ENCODE results near the gene FBXL3. TPM values are rescaled to one million over a fixed set of nuclear protein-coding genes. Genes with fewer than 3 reads are reported as not detected.

The FBXL3 gene
- total and polyA plus RNA-seq, 2 experiments from 2014 or later = 5.0 to 14.6 TPM

- H3K36me3 Mint-ChIP-seq (ENCODE audit: low read depth) = peaks cover 9% of the 10 kb centered on the region; the same call in 2 of the 3 replicates
- Histone ChIP-seq H2AFZ (no peak overlapping the region), H4K20me1 (replicated peaks; ENCODE audit: insufficient read depth) (no peaks in the 10 kb centered on the region), H3K27ac (ENCODE audit: low read depth) (no peak overlapping the region), H3K9me2 (ENCODE audit: insufficient read depth) (no peaks in the 10 kb centered on the region), H3F3A (replicated peaks; ENCODE audit: low read depth) (no peaks in the 10 kb centered on the region), H3K27me3 (ENCODE audit: insufficient read depth) (no peaks in the 10 kb centered on the region), H3K4me2 (no peak overlapping the region), H3K36me3 (ENCODE audit: insufficient read depth) (peaks cover 10% of the 10 kb centered on the region; the same call in 1 of the 2 replicates), H3K79me2 (replicated peaks; ENCODE audit: insufficient read depth) (no peaks in the 10 kb centered on the region), H3K4me1 (ENCODE audit: insufficient read depth) (no peaks in the 10 kb centered on the region), H3K4me3 (no peak overlapping the region)
- ATAC-seq = no peak
- H3K4me1 Mint-ChIP-seq = no peaks in the 10 kb centered on the region
- no peaks in the 10 kb centered on the region for H3K27me3 Mint-ChIP-seq (ENCODE audit: insufficient read depth, low read depth, poor library complexity)
- no peaks in the 10 kb centered on the region for H3K9me3 Mint-ChIP-seq
- TF ChIP-seq, protein P1, sequence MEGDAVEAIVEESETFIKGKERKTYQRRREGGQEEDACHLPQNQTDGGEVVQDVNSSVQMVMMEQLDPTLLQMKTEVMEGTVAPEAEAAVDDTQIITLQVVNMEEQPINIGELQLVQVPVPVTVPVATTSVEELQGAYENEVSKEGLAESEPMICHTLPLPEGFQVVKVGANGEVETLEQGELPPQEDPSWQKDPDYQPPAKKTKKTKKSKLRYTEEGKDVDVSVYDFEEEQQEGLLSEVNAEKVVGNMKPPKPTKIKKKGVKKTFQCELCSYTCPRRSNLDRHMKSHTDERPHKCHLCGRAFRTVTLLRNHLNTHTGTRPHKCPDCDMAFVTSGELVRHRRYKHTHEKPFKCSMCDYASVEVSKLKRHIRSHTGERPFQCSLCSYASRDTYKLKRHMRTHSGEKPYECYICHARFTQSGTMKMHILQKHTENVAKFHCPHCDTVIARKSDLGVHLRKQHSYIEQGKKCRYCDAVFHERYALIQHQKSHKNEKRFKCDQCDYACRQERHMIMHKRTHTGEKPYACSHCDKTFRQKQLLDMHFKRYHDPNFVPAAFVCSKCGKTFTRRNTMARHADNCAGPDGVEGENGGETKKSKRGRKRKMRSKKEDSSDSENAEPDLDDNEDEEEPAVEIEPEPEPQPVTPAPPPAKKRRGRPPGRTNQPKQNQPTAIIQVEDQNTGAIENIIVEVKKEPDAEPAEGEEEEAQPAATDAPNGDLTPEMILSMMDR (conservative IDR thresholded peaks at IDR 0.05; ENCODE audit: low read depth in 2 of 2) = no peak
- TF ChIP-seq ZNF331 (CRISPR knock-in tag; IDR thresholded peaks at IDR 0.05; ENCODE audit: low read depth) (no peak), EZH2 (IDR thresholded peaks at IDR 0.05; ENCODE audit: low read depth, unreplicated experiment) (no peak)
- H3K4me3 Mint-ChIP-seq = no peak overlapping the region
- no peak for DNase-seq (ENCODE audit: low spot score)
- no peak overlapping the region; the same call in 1 of the 2 replicates for H3K27ac Mint-ChIP-seq
These were observed 35.1 kb upstream of the FBXL3 start for GRCh38 chr13:77062097-77062496.

DNA sequence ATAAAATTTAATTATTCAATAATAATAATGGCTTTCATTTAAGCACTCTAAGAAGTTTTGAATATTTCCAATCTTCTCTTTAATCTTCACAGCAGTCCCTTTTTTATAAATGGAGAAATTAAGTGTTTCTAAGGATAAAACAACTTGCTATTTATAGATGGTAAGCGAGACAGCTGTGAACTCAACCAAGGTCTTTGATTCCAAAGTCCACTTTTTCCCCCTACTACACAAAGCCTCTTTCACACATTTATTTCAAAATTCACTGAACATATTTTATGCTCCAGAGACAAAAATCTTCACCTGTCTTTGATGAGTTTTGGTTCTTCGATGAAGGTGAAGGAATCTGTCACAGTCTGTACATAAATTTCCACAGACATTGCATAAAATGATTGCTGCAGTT is 34.4 kb upstream of the FBXL3 start:
- Histone ChIP-seq H3K36me3 (ENCODE audit: insufficient read depth) (peaks cover 7% of the 10 kb centered on the region; the same call in 1 of the 2 replicates), H3F3A (replicated peaks; ENCODE audit: low read depth) (no peaks in the 10 kb centered on the region), H3K4me2 (no peak overlapping the region), H3K4me1 (ENCODE audit: insufficient read depth) (no peaks in the 10 kb centered on the region), H3K27me3 (ENCODE audit: insufficient read depth) (no peaks in the 10 kb centered on the region), H2AFZ (no peak overlapping the region), H3K79me2 (replicated peaks; ENCODE audit: insufficient read depth) (no peaks in the 10 kb centered on the region), H3K27ac (ENCODE audit: low read depth) (no peak overlapping the region), H3K4me3 (no peak overlapping the region), H4K20me1 (replicated peaks; ENCODE audit: insufficient read depth) (no peaks in the 10 kb centered on the region), H3K9me2 (ENCODE audit: insufficient read depth) (no peaks in the 10 kb centered on the region)
- no peak for DNase-seq (ENCODE audit: low spot score)
- H3K36me3 Mint-ChIP-seq (ENCODE audit: low read depth) = peaks cover 8% of the 10 kb centered on the region; the same call in 2 of the 3 replicates
- H3K4me3 Mint-ChIP-seq = no peak overlapping the region
- no peaks in the 10 kb centered on the region for H3K9me3 Mint-ChIP-seq
- ATAC-seq = no peak
- no peaks in the 10 kb centered on the region for H3K27me3 Mint-ChIP-seq (ENCODE audit: insufficient read depth, low read depth, poor library complexity)
- H3K27ac Mint-ChIP-seq = no peak overlapping the region
- no peaks in the 10 kb centered on the region for H3K4me1 Mint-ChIP-seq
- TF ChIP-seq EZH2phosphoT487 (IDR thresholded peaks at IDR 0.05; ENCODE audit: unreplicated experiment) (no peak), REST (IDR thresholded peaks at IDR 0.05; ENCODE audit: unreplicated experiment) (no peak), JUNB (IDR thresholded peaks at IDR 0.05; ENCODE audit: unreplicated experiment) (no peak), ZNF331 (CRISPR knock-in tag; IDR thresholded peaks at IDR 0.05; ENCODE audit: low read depth) (no peak), ZNF114 (CRISPR knock-in tag; IDR thresholded peaks at IDR 0.05) (no peak), ETS1 (IDR thresholded peaks at IDR 0.05) (no peak), STAT1 (IDR thresholded peaks at IDR 0.05; ENCODE audit: unreplicated experiment) (no peak), CREB1 (CRISPR knock-in tag; IDR thresholded peaks at IDR 0.05; ENCODE audit: low read depth) (no peak), EZH2 (IDR thresholded peaks at IDR 0.05; ENCODE audit: low read depth, unreplicated experiment) (no peak), NANOG (IDR thresholded peaks at IDR 0.05; ENCODE audit: borderline replicate concordance) (no peak)
